GM12874 (cell line): ENCODE results near the gene SEC63.

Source experiments
- TF ChIP-seq, protein P1 (sequence below): IDR thresholded peaks from 2 replicates; pipeline ENCODE4 v1.5.1; 2011; ENCODE audit warnings: low read depth, mild to moderate bottlenecking, control low read depth, low read length, moderate library complexity; ENCODE audit not compliant: insufficient read depth

The SEC63 gene

DNA sequence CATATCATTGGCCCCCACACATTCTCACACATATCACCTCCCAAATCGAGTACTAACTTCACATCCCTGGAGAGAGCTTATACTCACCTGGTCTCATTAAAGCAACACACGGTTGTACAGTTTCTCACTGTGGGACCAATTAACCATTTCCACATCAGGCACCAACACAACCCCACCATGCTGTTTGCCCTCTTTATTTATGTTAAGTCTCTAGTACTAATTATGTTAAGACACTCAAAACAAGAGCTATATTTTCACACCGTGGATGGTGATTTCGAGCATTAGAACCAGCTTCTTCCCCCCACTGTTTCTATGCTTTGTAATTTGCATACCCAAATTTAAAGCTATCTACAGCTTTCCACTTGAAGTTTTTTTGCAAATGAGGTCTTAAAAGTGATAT is 140.2 kb downstream of the SEC63 start:
- TF ChIP-seq, protein P1, sequence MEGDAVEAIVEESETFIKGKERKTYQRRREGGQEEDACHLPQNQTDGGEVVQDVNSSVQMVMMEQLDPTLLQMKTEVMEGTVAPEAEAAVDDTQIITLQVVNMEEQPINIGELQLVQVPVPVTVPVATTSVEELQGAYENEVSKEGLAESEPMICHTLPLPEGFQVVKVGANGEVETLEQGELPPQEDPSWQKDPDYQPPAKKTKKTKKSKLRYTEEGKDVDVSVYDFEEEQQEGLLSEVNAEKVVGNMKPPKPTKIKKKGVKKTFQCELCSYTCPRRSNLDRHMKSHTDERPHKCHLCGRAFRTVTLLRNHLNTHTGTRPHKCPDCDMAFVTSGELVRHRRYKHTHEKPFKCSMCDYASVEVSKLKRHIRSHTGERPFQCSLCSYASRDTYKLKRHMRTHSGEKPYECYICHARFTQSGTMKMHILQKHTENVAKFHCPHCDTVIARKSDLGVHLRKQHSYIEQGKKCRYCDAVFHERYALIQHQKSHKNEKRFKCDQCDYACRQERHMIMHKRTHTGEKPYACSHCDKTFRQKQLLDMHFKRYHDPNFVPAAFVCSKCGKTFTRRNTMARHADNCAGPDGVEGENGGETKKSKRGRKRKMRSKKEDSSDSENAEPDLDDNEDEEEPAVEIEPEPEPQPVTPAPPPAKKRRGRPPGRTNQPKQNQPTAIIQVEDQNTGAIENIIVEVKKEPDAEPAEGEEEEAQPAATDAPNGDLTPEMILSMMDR = no peak
